Left renal cortex interstitium (tissue), 4 donors: ENCODE data around the gene BATF. TPM values are rescaled to one million over a fixed set of nuclear protein-coding genes. Genes with fewer than 3 reads are reported as not detected.
"Not testable (repeated sequence)": the region's sequence is repeated elsewhere in the genome, so short reads cannot be mapped to it uniquely, and the experiment has no call there.

ENCODE experiments used
- DNase-seq, 4 donors: peaks; one replicate each; pipeline ENCODE4 v3.0.0-alpha.2; 2013; ENCODE audit warnings: low read depth in 4 of 4, low spot score in 2 of 4, missing footprints in 1 of 4
- polyA plus RNA-seq, 4 donors: library from polyadenylated mRNA; unstranded; fragments of 120-200 nt; gene quantifications; one replicate each; pipeline ENCODE4 v1.2.1, GENCODE V29; 2013; ENCODE audit not compliant: insufficient read length in 4 of 4

Gene BATF, protein sequence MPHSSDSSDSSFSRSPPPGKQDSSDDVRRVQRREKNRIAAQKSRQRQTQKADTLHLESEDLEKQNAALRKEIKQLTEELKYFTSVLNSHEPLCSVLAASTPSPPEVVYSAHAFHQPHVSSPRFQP
- polyA plus RNA-seq, result under 1 TPM; 0.28 to 0.86 (median 0.71) TPM

DNA sequence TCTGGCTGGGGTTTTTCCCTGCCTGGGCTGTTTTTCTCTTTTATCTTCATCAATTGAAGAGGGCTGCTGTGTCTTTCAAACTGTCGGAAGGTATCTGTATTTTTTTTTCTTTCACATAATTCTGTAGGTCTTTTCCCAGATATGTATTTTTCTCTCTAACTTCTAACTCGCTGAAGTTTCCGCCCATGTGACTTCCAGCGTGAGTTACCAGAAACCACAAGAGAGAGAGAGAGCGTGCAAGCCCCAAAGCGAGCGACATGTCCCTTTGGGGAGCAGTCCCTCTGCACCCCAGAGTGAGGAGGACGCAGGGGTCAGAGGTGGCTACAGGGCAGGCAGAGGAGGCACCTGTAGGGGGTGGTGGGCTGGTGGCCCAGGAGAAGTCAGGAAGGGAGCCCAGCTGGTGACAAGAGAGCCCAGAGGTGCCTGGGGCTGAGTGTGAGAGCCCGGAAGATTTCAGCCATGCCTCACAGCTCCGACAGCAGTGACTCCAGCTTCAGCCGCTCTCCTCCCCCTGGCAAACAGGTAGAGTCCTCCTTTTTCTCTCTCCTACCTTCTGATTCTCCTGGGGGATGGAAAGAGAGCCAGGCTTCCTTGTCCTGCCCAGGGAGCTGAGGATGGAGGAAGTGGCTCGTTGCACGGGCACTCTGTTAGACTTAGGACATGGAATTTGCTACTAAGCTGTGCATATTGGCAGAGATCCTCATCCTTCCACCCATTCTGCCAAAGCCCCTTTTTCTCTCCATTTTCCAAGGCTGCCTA is at the start of gene BATF:
TSS of gene BATF (plus strand) at position 246 of the 759 bp plus-strand sequence. CDS start at position 460, 214 bp downstream.
- DNase-seq, result no peak

GRCh38 chr14:75474127-75474526 is 48.1 kb upstream of the BATF start:
- DNase-seq, result not testable (repeated sequence)

- no peak for DNase-seq
Measured at GRCh38 chr14:75476274-75476995, 45.8 kb upstream of the BATF start.

- DNase-seq, result no peak
Measured at GRCh38 chr14:75477881-75478280, 44.4 kb upstream of the BATF start.

GRCh38 chr14:75479770-75480600 is 42.3 kb upstream of the BATF start:
- DNase-seq, result no peak

GRCh38 chr14:75482366-75482765 is 39.9 kb upstream of the BATF start:
- no peak for DNase-seq

DNA sequence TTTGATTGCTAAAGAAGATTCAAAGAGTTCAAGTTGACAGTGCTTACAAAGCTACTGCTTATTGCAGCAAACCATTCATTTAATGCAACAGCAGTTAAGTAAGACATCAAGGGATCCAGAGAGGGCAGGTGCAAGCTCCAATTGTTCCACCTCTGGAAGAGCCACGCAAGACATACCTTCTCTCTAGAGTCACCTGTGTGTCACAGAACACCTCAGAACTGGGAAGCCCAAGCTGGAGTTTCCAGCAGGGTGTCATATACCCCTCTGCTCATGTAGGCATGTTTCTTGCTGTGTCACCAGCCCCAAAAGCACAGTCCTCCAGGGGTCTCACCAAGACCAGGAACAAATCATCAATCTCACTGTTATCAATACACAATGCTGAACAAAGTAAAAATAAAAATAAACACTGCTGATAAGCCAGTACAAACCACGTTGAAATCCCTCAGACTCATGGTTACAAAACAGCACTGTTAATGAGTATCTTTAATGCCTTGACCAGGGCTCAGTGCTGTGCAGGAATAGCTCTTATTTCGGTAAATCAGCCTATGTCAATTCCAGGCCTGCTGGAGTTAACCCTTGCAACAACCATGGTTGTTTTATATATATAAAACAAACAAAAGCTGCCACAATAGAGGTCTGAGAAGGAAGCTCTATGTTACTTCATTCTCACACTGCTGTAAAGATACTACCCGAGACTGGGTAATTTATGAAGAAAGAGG is 37.4 kb upstream of the BATF start:
- no peak for DNase-seq

- no peak for DNase-seq
Measured at GRCh38 chr14:75486318-75486717, 36.0 kb upstream of the BATF start.

DNA sequence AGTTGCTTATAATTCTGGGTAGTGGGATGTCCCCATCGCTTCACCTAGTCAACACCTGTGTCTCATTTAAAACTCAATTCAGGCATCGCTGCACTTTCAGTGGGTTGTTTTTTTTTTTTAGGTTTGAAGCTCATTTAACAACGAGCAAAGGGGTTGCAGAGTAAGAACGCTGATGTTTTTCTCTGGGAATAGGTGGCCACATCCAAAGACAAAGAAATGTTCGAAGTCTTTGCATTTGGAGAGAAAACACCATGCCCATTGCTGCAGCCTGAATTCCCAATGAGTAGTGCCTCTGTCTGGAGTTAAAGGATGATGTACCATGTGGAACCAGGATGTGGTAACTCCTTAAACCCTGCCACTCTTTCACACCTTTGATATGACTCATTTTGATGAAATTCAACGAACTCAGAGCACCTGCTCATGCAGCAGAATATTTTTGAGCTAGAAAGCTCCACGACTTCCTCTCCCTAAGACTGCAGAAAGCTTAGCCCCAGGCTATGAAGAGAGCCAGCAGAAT is 35.1 kb upstream of the BATF start:
- no peak for DNase-seq

DNA sequence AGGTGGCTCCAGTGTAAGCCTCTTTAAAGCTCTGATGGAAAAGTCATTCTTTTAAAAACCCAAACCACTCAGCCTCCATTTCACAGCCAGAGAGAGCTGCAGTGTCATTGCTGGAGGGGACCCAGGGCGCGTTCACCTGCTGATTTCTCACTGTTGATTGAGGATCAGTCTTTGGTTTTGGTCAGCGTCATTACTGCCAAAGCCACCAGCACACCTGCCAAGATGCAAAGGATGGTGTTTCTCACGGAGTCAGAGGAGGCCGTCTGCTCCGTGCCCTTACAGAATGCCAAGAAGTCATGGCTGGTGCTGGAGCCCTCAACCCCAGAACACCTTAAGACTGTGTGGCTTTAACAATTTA is 32.8 kb upstream of the BATF start:
- DNase-seq, result no peak

- DNase-seq, result no peak
Measured at GRCh38 chr14:75491376-75491978, 30.8 kb upstream of the BATF start.

GRCh38 chr14:75492832-75493591 is 29.3 kb upstream of the BATF start:
- no peak for DNase-seq

- DNase-seq, result no peak
Measured at GRCh38 chr14:75493592-75494087, 28.6 kb upstream of the BATF start.

GRCh38 chr14:75494896-75495295 is 27.4 kb upstream of the BATF start:
- no peak for DNase-seq

DNA sequence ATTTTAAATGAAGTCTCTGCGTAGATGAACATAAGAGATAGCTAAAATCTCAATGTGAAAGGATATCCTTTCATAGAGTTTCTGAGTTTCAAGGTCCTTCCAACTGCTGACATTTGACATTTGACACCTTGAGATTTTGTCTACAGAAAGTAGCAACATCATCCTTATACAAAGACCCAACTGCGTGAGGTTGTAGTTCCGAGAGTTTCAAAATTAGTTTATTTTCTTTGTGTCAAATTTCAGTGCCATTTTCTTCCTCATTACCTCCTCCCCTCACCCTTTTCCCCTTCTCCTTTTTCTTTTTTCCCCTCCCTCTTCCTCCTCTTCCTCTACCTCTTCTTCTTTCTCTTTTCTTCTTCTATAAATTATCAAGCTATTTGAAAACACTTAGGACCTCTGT is 26.9 kb upstream of the BATF start:
- no peak for DNase-seq

DNA sequence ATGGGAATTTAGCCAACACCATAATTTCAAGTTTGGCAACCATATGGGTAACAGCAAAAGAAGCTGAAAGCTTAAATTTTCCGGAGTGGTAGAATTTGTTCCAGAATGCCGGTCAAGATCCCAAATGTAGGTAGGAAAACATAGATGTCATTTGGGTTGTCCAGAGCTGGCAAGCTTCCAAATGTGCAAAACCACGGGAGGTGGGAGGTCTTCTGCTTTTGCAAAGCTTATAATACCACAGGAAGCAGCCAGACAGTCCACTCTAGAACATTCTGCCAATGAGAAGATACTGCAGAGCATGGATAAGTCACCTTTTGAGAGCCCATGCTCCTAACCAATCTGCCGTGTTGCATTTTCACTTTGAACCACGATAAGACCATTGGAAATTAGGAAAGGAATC is 26.4 kb upstream of the BATF start:
- DNase-seq, result no peak

GRCh38 chr14:75496755-75497154 is 25.5 kb upstream of the BATF start:
- DNase-seq, result no peak

- no peak for DNase-seq
Measured at GRCh38 chr14:75497191-75497590, 25.1 kb upstream of the BATF start.

- no peak for DNase-seq
Measured at GRCh38 chr14:75497701-75498100, 24.6 kb upstream of the BATF start.
